Astrocyte of the spinal cord (primary cell): ENCODE data around the gene PPP3CA.
"Not testable (repeated sequence)": the region's sequence is repeated elsewhere in the genome, so short reads cannot be mapped to it uniquely, and the experiment has no call there.

ENCODE experiments used
- DNase-seq: peaks from one replicate; pipeline ENCODE4 v3.0.0; 2011; ENCODE audit warnings: low read depth, low spot score
- H3K4me3 ChIP-seq: 2 replicates; pipeline ENCODE4 v1.5.1; 2011; ENCODE audit warnings: low read depth, mild to moderate bottlenecking, low read length, moderate library complexity
- CTCF ChIP-seq: IDR thresholded peaks from 2 replicates; pipeline ENCODE4 v1.5.1; 2012; ENCODE audit warnings: low read depth, mild to moderate bottlenecking, low read length, inconsistent platforms
- in situ Hi-C: cut with HindIII; loops from 2 replicates; pipeline ENCODE4 v1.10.0; 2017; ENCODE audit warnings: low sequenced_read_pairs

PPP3CA gene

GRCh38 chr4:101008503-101008902 lies 338.8 kb downstream of the PPP3CA start:
- no peak for TF ChIP-seq CTCF
- in situ Hi-C loops = no loop called here
- no peak overlapping the region for H3K4me3 ChIP-seq
- no peak for DNase-seq

GRCh38 chr4:101005659-101006058 lies 341.7 kb downstream of the PPP3CA start:
- TF ChIP-seq CTCF = no peak
- H3K4me3 ChIP-seq = no peak overlapping the region
- in situ Hi-C loops = no loop called here
- DNase-seq = no peak

GRCh38 chr4:101000496-101000895 lies 346.8 kb downstream of the PPP3CA start:
- DNase-seq = no peak
- in situ Hi-C loops = no loop called here
- H3K4me3 ChIP-seq = no peak overlapping the region

GRCh38 chr4:100995671-100996070 lies 351.7 kb downstream of the PPP3CA start:
- DNase-seq = no peak
- H3K4me3 ChIP-seq = no peak overlapping the region
- no peak for TF ChIP-seq CTCF
- in situ Hi-C loops = no loop called here

More at GRCh38 chr4:101000496-101000895, 346.8 kb downstream of the PPP3CA start:
- TF ChIP-seq CTCF = no peak

- in situ Hi-C loops, H3K4me3 ChIP-seq, DNase-seq: not testable (repeated sequence)
These were observed 352.3 kb downstream of the PPP3CA start for GRCh38 chr4:100995002-100995401.

GRCh38 chr4:100991332-100992069 lies 355.8 kb downstream of the PPP3CA start:
- in situ Hi-C loops, H3K4me3 ChIP-seq: not testable (repeated sequence)
- peak; percentile 64 for DNase-seq

- no peak for TF ChIP-seq CTCF
- in situ Hi-C loops = no loop called here
- no peak overlapping the region for H3K4me3 ChIP-seq
- no peak for DNase-seq
These were observed 357.9 kb downstream of the PPP3CA start for GRCh38 chr4:100989401-100989800.

GRCh38 chr4:100988876-100989275 lies 358.4 kb downstream of the PPP3CA start:
- peak; percentile 23 for DNase-seq
- in situ Hi-C loops = no loop called here
- no peak for TF ChIP-seq CTCF
- H3K4me3 ChIP-seq = no peak overlapping the region
